SK-N-SH (cell line): Measurements from ENCODE around the gene TTF2. TPM values are rescaled to one million over a fixed set of nuclear protein-coding genes. Genes with fewer than 3 reads are reported as not detected.

ENCODE experiments used
- CTCF ChIA-PET: fragments of 300-600, 350-600 bp; formaldehyde crosslinking; extraction: SDS; loops from one replicate; lab custom pipeline; 2021; lab: Yijun Ruan, JAX
- POLR2A ChIA-PET: fragments of 350-600 bp; sonication (Branson Sonifier 250); formaldehyde crosslinking; extraction: SDS; loops from one replicate; lab custom pipeline; 2020; ENCODE audit warnings: antibody characterized with exemption, inconsistent platforms; lab: Yijun Ruan, JAX
- DNase-seq: peaks from one replicate; pipeline ENCODE4 v3.0.0; 2012
- H2AFZ ChIP-seq: fragments of 200-600 bp; sonication (generic); 2 replicates; pipeline ENCODE4 v1.8.1; 2016; ENCODE audit warnings: antibody characterized with exemption, mild to moderate bottlenecking, low read depth
- H3F3A ChIP-seq: fragments of 200-600 bp; sonication (generic); replicated peaks from 2 replicates; pipeline ENCODE3; 2016; ENCODE audit warnings: antibody characterized with exemption, mild to moderate bottlenecking; ENCODE audit not compliant: insufficient read depth
- H3K27ac ChIP-seq, 2 experiments: fragments of 200-500 bp in 1 of 2; fragments of 200-600 bp in 1 of 2; sonication (Bioruptor generic) in 1 of 2; sonication (generic), shearing (Covaris generic) in 1 of 2; 2 replicates each; pipeline versions ENCODE4 v1.5.1 to v1.6.1; 2014 to 2016; ENCODE audit warnings: low read depth in 2 of 2, inconsistent platforms in 1 of 2, low read length in 1 of 2, mild to moderate bottlenecking in 1 of 2, mixed read lengths in 1 of 2
- H3K27me3 ChIP-seq: fragments of 200-600 bp; sonication (generic), shearing (Covaris generic); 2 replicates; pipeline ENCODE4 v1.6.1; 2016; ENCODE audit warnings: mixed run types; ENCODE audit not compliant: insufficient read depth
- H3K36me3 ChIP-seq, 2 experiments: fragments of 200-500 bp in 1 of 2; fragments of 200-600 bp in 1 of 2; sonication (Bioruptor generic) in 1 of 2; sonication (generic) in 1 of 2; replicated peaks in 1 of 2; 2 replicates each; pipeline versions ENCODE3 to v1.5.1; 2014 to 2016; ENCODE audit warnings: low read length in 1 of 2, mild to moderate bottlenecking in 1 of 2; ENCODE audit not compliant: insufficient read depth in 2 of 2, control insufficient read depth in 1 of 2
- H3K4me1 ChIP-seq, 2 experiments: fragments of 200-500 bp in 1 of 2; fragments of 200-600 bp in 1 of 2; sonication (Bioruptor generic) in 1 of 2; sonication (generic), shearing (Covaris generic) in 1 of 2; 2 replicates each; pipeline versions ENCODE4 v1.5.1 to v1.6.1; 2014 to 2016; ENCODE audit warnings: low read depth in 1 of 2, low read length in 1 of 2, mixed run types in 1 of 2; ENCODE audit not compliant: insufficient read depth in 2 of 2, control insufficient read depth in 1 of 2
- H3K4me2 ChIP-seq: fragments of 200-600 bp; sonication (generic), shearing (Covaris generic); 2 replicates; pipeline ENCODE4 v1.6.1; 2017; ENCODE audit warnings: mixed run types
- H3K4me3 ChIP-seq, 2 experiments: fragments of 200-500 bp in 1 of 2; fragments of 200-600 bp in 1 of 2; sonication (Bioruptor generic) in 1 of 2; sonication (generic), shearing (Covaris generic) in 1 of 2; 2 replicates each; pipeline versions ENCODE4 v1.5.1 to v1.8.1; 2014 to 2016; ENCODE audit warnings: low read depth in 2 of 2, inconsistent platforms in 1 of 2, low read length in 1 of 2, mild to moderate bottlenecking in 1 of 2, mixed read lengths in 1 of 2, moderate library complexity in 1 of 2
- H3K79me2 ChIP-seq: fragments of 200-600 bp; sonication (generic); 2 replicates; pipeline ENCODE4 v1.8.1; 2017; ENCODE audit warnings: mild to moderate bottlenecking; ENCODE audit not compliant: insufficient read depth
- H3K9ac ChIP-seq: fragments of 200-600 bp; sonication (generic); 2 replicates; pipeline ENCODE4 v1.6.1; 2017; ENCODE audit warnings: mixed run types
- H3K9me2 ChIP-seq: fragments of 200-600 bp; sonication (generic); 2 replicates; pipeline ENCODE4 v1.6.1; 2017; ENCODE audit warnings: mixed run types
- H3K9me3 ChIP-seq: fragments of 200-600 bp; sonication (generic); 2 replicates; pipeline ENCODE4 v1.6.1; 2017; ENCODE audit warnings: mixed run types, mild to moderate bottlenecking, moderate library complexity
- H4K20me1 ChIP-seq: fragments of 200-600 bp; sonication (generic); 2 replicates; pipeline ENCODE4 v1.6.1; 2017; ENCODE audit warnings: mild to moderate bottlenecking, mixed run types; ENCODE audit not compliant: insufficient read depth
- ELF1 ChIP-seq: IDR thresholded peaks from 2 replicates; pipeline ENCODE4 v1.4.0; 2012
- EZH2phosphoT487 ChIP-seq: fragments of 200-600 bp; sonication (generic); IDR thresholded peaks from 2 replicates; pipeline ENCODE4 v1.6.1; 2017; ENCODE audit warnings: low read depth, mixed run types, mild to moderate bottlenecking, antibody characterized with exemption, moderate library complexity, borderline replicate concordance
- FOSL2 ChIP-seq: IDR thresholded peaks from 2 replicates; pipeline ENCODE4 v1.4.0; 2012; ENCODE audit warnings: low read depth, mild to moderate bottlenecking, moderate library complexity, borderline replicate concordance
- FOXJ3 ChIP-seq: sonication (generic); formaldehyde crosslinking; IDR thresholded peaks from 2 replicates; pipeline ENCODE4 v1.5.1; 2020; ENCODE audit warnings: mild to moderate bottlenecking, missing genetic modification reagents
- FOXM1 ChIP-seq: IDR thresholded peaks from 2 replicates; pipeline ENCODE4 v1.4.0; 2012; ENCODE audit warnings: low read depth, mild to moderate bottlenecking
- GABPA ChIP-seq: IDR thresholded peaks from 2 replicates; pipeline ENCODE4 v1.4.0; 2012; ENCODE audit warnings: low read depth, mild to moderate bottlenecking
- JUND ChIP-seq: IDR thresholded peaks from 2 replicates; pipeline ENCODE4 v1.4.0; 2012
- MEF2A ChIP-seq: IDR thresholded peaks from 2 replicates; pipeline ENCODE4 v1.4.0; 2012; ENCODE audit warnings: low read depth, borderline replicate concordance
- MXI1 ChIP-seq: IDR thresholded peaks from 2 replicates; pipeline ENCODE4 v1.6.1; 2012; ENCODE audit warnings: mild to moderate bottlenecking, low read depth, low read length, improper control_type of control experiment
- NFIC ChIP-seq: IDR thresholded peaks from 2 replicates; pipeline ENCODE4 v1.4.0; 2012; ENCODE audit warnings: borderline replicate concordance
- NRF1 ChIP-seq: IDR thresholded peaks from 2 replicates; pipeline ENCODE4 v1.6.1; 2012; ENCODE audit warnings: low read depth, mild to moderate bottlenecking, low read length
- PBX3 ChIP-seq: IDR thresholded peaks from 2 replicates; pipeline ENCODE4; 2012
- POLR2AphosphoS5 ChIP-seq: IDR thresholded peaks from 2 replicates; pipeline ENCODE4 v1.6.1; 2012; ENCODE audit warnings: low read depth, low read length
- RAD21 ChIP-seq: IDR thresholded peaks from 2 replicates; pipeline ENCODE4 v1.6.1; 2012; ENCODE audit warnings: mild to moderate bottlenecking, low read length
- RCOR1 ChIP-seq: fragments of 150-350 bp; IDR thresholded peaks from 2 replicates; pipeline ENCODE4 v1.6.1; 2017; ENCODE audit warnings: antibody characterized with exemption, low read length
- SIN3A ChIP-seq: IDR thresholded peaks from 2 replicates; pipeline ENCODE4 v1.6.1; 2012; ENCODE audit warnings: low read depth, mild to moderate bottlenecking, low read length, moderate library complexity, borderline replicate concordance
- SMC3 ChIP-seq: IDR thresholded peaks from 2 replicates; pipeline ENCODE4 v1.6.1; 2012; ENCODE audit warnings: low read depth, low read length, improper control_type of control experiment
- TAF1 ChIP-seq: IDR thresholded peaks from 2 replicates; pipeline ENCODE4 v1.6.1; 2012; ENCODE audit warnings: low read depth, mild to moderate bottlenecking, low read length, moderate library complexity, borderline replicate concordance
- USF2 ChIP-seq: fragments of 150-350 bp; IDR thresholded peaks from 2 replicates; pipeline ENCODE4 v1.6.1; 2017; ENCODE audit warnings: antibody characterized with exemption, low read length, low read depth, borderline replicate concordance
- WGBS: methylation state at CpG from one replicate; pipeline ENCODE4 v1.1.6; 2017; ENCODE audit warnings: low lambda C conversion rate; 5-methylcytosine and 5-hydroxymethylcytosine counted together
- polyA plus RNA-seq, 3 experiments: library from polyadenylated mRNA; depleted of rRNA; stranded (reverse); fragments of >200 nt; gene quantifications; 2 replicates each; pipeline ENCODE4 v1.2.3, GENCODE V29; 2012
- TF ChIP-seq, protein P1 (sequence below): IDR thresholded peaks from 2 replicates; pipeline ENCODE4 v1.4.0; 2012; ENCODE audit warnings: low read depth, borderline replicate concordance

Gene TTF2
- polyA plus RNA-seq, 1 of the 3 experiments (the other 2 are of a cell fraction), result 10.8 TPM

DNA sequence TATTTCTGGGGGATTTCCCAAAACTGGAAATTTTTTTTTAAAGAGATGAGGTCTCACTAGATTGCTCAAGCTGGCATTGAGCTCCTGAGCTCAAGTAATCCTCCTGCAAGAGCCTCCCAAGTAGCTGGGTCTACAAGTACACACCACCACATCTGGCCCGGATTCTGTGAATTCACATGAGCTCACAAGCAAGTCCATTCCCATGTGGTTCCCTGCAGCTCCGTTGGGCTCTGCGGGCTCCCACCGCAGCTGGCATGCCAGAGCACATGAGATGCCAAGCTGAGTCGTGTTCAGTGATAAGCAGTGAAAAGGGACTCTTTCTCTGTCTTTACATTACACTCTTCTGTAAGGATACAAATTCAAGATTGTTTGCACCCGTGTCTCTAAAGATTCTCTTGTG, 21.9 kb upstream of the TTF2 start:
- Histone ChIP-seq H3K27ac (peak overlapping the region in 1 of 2 experiments; percentile 72; a peak in 2 of 4 replicates), H3F3A (no peaks in the 10 kb centered on the region), H3K9me2 (no peaks in the 10 kb centered on the region), H3K9me3 (no peaks in the 10 kb centered on the region), H3K27me3 (no peaks in the 10 kb centered on the region)
- CTCF ChIA-PET, result interaction anchor here (0.6 to 1.7 kb wide), 5 partner anchors 18 to 301 kb away, joined by 3 to 7 read pairs (median 3); no protein-coding TSS in a partner anchor
- POLR2A ChIA-PET, result no interaction called here
- no peak for TF ChIP-seq POLR2AphosphoS5
- peak; percentile 6; the same call in 1 of the 2 replicates for TF ChIP-seq MXI1
- TF ChIP-seq MEF2A, result no peak
- TF ChIP-seq EZH2phosphoT487, result no peak
- TF ChIP-seq PBX3, result no peak
- no peak for TF ChIP-seq FOXM1
- TF ChIP-seq SIN3A, result no peak
- TF ChIP-seq USF2, result no peak
- TF ChIP-seq, all 33 proteins: peak for 1
- H3K4me3 ChIP-seq, result no peak overlapping the region
- H3K9ac ChIP-seq, result no peak overlapping the region
- peak; percentile 37 for DNase-seq
- H3K4me1 ChIP-seq, result peaks cover 0 to 23% of the 10 kb centered on the region in 2 experiments; a peak in 2 of 4 replicates
- WGBS, result 38% methylated on average over 6 of the region's 6 CpGs
- no peaks in the 10 kb centered on the region for H4K20me1 ChIP-seq
- no peaks in the 10 kb centered on the region for H3K36me3 ChIP-seq
- H3K4me2 ChIP-seq, result no peak overlapping the region
- no peak overlapping the region for H2AFZ ChIP-seq
- no peaks in the 10 kb centered on the region for H3K79me2 ChIP-seq

GRCh38 chr1:117044217-117044616, 15.9 kb upstream of the TTF2 start:
- Histone ChIP-seq H3K79me2 (no peaks in the 10 kb centered on the region), H4K20me1 (no peaks in the 10 kb centered on the region), H3K9ac (no peak overlapping the region), H3K9me3 (no peaks in the 10 kb centered on the region), H3K27me3 (no peaks in the 10 kb centered on the region), H3F3A (no peaks in the 10 kb centered on the region), H3K4me3 (no peak overlapping the region), H3K4me1 (no peaks in the 10 kb centered on the region), H3K36me3 (no peaks in the 10 kb centered on the region), H3K4me2 (no peak overlapping the region), H3K9me2 (no peaks in the 10 kb centered on the region), H2AFZ (no peak overlapping the region), H3K27ac (no peak overlapping the region)
- DNase-seq, result no peak
- no peak for TF ChIP-seq POLR2AphosphoS5
- no peak for TF ChIP-seq FOSL2
- TF ChIP-seq GABPA, result no peak
- no peak for TF ChIP-seq ELF1
- TF ChIP-seq RCOR1, result no peak
- no peak for TF ChIP-seq EZH2phosphoT487
- no peak for TF ChIP-seq NFIC
- TF ChIP-seq TAF1, result no peak
- no peak for TF ChIP-seq MXI1
- no peak for TF ChIP-seq NRF1
- no peak for TF ChIP-seq RAD21
- no peak for TF ChIP-seq FOXJ3 (CRISPR knock-in tag)
- TF ChIP-seq, protein P1, sequence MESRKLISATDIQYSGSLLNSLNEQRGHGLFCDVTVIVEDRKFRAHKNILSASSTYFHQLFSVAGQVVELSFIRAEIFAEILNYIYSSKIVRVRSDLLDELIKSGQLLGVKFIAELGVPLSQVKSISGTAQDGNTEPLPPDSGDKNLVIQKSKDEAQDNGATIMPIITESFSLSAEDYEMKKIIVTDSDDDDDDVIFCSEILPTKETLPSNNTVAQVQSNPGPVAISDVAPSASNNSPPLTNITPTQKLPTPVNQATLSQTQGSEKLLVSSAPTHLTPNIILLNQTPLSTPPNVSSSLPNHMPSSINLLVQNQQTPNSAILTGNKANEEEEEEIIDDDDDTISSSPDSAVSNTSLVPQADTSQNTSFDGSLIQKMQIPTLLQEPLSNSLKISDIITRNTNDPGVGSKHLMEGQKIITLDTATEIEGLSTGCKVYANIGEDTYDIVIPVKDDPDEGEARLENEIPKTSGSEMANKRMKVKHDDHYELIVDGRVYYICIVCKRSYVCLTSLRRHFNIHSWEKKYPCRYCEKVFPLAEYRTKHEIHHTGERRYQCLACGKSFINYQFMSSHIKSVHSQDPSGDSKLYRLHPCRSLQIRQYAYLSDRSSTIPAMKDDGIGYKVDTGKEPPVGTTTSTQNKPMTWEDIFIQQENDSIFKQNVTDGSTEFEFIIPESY, result no peak
- TF ChIP-seq SMC3, result no peak
- no peak for TF ChIP-seq JUND
- 74% methylated on average over 1 of the region's 1 CpG for WGBS
- ChIA-PET CTCF (interaction anchor here (1.2 to 1.9 kb wide), 2 partner anchors 12 to 306 kb away, joined by 4 to 10 read pairs; no protein-coding TSS in a partner anchor), POLR2A (no interaction called here)
